Fibroblast of skin of abdomen (primary cell): Measurements from ENCODE around the gene CIAPIN1.
"Not testable (repeated sequence)": the region's sequence is repeated elsewhere in the genome, so short reads cannot be mapped to it uniquely, and the experiment has no call there.

Source experiments
- DNase-seq: peaks from one replicate; pipeline ENCODE4 v3.0.0-alpha.2; 2013

Gene CIAPIN1

GRCh38 chr16:57476546-57477410 is 29.6 kb upstream of the CIAPIN1 start:
- DNase-seq, result peak; percentile 9

- peak; percentile 31 for DNase-seq
These were observed 28.6 kb upstream of the CIAPIN1 start for GRCh38 chr16:57475711-57476339.

- DNase-seq, result no peak
These were observed 27.8 kb upstream of the CIAPIN1 start for GRCh38 chr16:57474671-57475661.

GRCh38 chr16:57473906-57474305 is 26.7 kb upstream of the CIAPIN1 start:
- DNase-seq, result no peak

GRCh38 chr16:57473176-57473840 is 26.1 kb upstream of the CIAPIN1 start:
- DNase-seq, result no peak

GRCh38 chr16:57472665-57473060 is 25.5 kb upstream of the CIAPIN1 start:
- no peak for DNase-seq

- no peak for DNase-seq
These were observed 24.9 kb upstream of the CIAPIN1 start for GRCh38 chr16:57471852-57472664.

GRCh38 chr16:57471209-57471608 is 24.0 kb upstream of the CIAPIN1 start:
- DNase-seq, result no peak

- no peak for DNase-seq
These were observed 23.5 kb upstream of the CIAPIN1 start for GRCh38 chr16:57470711-57471110.

GRCh38 chr16:57469917-57470470 is 22.8 kb upstream of the CIAPIN1 start:
- DNase-seq, result no peak

GRCh38 chr16:57469046-57469445 is 21.9 kb upstream of the CIAPIN1 start:
- DNase-seq, result no peak

GRCh38 chr16:57468346-57468745 is 21.2 kb upstream of the CIAPIN1 start:
- DNase-seq, result no peak

GRCh38 chr16:57464523-57464922 is 17.3 kb upstream of the CIAPIN1 start:
- DNase-seq, result no peak

GRCh38 chr16:57462978-57463362 is 15.8 kb upstream of the CIAPIN1 start:
- no peak for DNase-seq

- peak; percentile 81 for DNase-seq
These were observed 15.2 kb upstream of the CIAPIN1 start, which contains the start of gene POLR2C for GRCh38 chr16:57462209-57462977. Gene POLR2C (plus strand): TSS chr16:57462679. CDS start chr16:57462725, 46 bp downstream.

GRCh38 chr16:57452021-57452420 is 4.8 kb upstream of the CIAPIN1 start:
- no peak for DNase-seq

GRCh38 chr16:57446531-57447185 is 527 bp downstream of the CIAPIN1 start:
- peak; percentile 17 for DNase-seq

- no peak for DNase-seq
These were observed 1.7 kb downstream of the CIAPIN1 start for GRCh38 chr16:57445510-57445909.

GRCh38 chr16:57444711-57445110 is 2.5 kb downstream of the CIAPIN1 start:
- DNase-seq, result no peak

- DNase-seq, result not testable (repeated sequence)
These were observed 6.6 kb downstream of the CIAPIN1 start for GRCh38 chr16:57440551-57440950.
